GM18870 (cell line): ENCODE results near the gene ST6GALNAC5.

Experiments
- ATAC-seq: cut with Tn5 transposase; IDR thresholded peaks from one replicate; pipeline ENCODE4 v1.9.1; 2021; ENCODE audit warnings: moderate library complexity; ENCODE audit not compliant: unreplicated experiment

Gene ST6GALNAC5

GRCh38 chr1:76998582-76999223 is 131.4 kb downstream of the ST6GALNAC5 start:
- no peak for ATAC-seq

- no peak for ATAC-seq
Measured at GRCh38 chr1:77007675-77008074, 140.4 kb downstream of the ST6GALNAC5 start.

DNA sequence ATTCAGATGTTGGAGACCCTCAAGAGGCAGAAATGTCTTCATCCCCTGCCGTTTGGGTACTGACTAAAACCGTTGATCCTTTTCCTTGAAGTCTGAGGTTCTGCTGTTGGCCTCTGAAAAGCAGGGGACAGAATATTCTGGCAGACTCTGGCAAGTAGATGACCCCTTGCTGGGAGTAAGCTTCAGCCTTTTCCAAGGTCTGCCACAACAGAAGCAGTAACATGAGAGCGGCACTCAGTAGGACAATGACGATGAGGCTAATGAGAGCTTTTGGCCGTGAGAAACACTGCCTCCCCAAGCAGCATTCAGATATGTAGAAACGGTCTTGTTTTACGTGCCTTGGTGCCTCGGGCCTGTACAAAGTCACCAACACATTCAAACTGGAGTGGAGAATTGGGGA is 143.7 kb downstream of the ST6GALNAC5 start:
- no peak for ATAC-seq

GRCh38 chr1:77012066-77012465 is 144.8 kb downstream of the ST6GALNAC5 start:
- ATAC-seq, result no peak

DNA sequence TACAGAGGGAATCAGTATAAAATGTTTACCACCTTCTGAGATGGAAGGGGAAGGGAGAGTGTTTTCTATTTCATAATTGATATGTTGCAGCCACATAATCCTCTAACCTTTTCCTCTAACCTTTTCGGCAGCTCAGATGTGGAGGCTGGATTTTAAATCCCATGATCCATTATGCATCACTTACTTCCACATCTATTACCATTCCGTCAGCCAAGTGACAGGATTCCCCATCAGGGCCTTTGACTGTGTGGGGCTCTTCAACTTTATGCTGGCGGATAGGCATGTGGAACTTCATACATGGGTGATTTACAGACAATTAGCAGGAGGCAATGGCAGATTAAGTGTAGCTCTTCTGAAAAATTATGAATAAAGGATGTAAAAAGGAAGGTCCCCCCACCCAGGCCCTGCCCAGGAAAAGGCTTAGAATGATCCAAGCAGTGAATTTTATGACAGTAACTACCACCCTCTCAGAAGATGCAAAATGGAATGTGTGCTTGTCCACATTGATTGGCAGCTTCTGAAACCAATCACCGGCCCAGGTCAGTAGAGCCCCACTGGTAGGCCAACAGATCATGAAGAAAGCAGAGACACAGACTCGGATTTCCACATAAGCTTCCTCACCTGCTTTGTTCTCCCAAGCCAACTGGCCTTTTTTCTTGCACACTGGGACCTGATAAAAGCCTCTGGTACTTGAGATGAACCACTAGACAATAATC is 147.0 kb downstream of the ST6GALNAC5 start:
- no peak for ATAC-seq

GRCh38 chr1:77015748-77016341 is 148.6 kb downstream of the ST6GALNAC5 start:
- no peak for ATAC-seq

GRCh38 chr1:77016386-77016985 is 149.2 kb downstream of the ST6GALNAC5 start:
- no peak for ATAC-seq

GRCh38 chr1:77018311-77018710 is 151.0 kb downstream of the ST6GALNAC5 start:
- ATAC-seq, result no peak

- ATAC-seq, result no peak
Measured at GRCh38 chr1:77018761-77019160, 151.5 kb downstream of the ST6GALNAC5 start.

DNA sequence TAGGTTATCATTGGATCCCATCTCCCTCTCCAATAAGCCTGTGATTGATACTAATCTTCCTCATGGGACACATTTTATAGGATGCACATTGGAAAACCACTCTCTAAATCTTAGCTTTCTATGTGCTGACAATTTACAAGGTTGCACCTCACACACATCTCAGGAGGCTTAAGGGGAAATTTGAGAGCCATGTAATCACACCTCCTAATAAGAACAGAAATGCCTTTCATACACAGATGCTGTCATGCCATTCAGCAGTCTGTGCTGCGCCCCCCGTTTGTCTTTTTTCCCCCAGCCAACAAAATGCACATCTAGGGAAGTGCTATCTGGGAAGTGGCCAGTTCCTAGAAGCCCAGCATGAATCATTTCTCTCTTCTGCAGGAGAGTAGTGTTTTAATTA is 154.5 kb downstream of the ST6GALNAC5 start:
- ATAC-seq, result no peak

DNA sequence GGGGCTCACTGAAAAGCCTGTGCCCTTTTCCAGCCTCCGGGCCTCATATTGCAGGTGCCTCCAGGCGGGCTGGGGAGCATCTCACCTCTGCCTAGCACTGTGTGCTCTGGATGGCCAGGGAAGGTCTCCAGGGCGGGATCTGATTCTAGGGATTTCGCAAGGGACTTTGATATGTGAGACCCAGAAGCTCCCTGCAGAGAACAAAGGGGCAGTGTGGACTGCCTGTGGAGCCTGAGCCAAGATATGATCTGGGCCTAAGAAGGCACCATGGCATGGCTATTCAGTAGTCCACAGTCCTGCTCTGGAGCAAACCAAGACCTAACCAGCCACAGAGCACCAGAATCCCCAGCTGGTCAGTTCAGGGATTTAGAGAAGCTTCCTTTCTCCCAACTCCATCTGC is 157.2 kb downstream of the ST6GALNAC5 start:
- no peak for ATAC-seq

- ATAC-seq, result no peak
Measured at GRCh38 chr1:77025599-77025998, 158.3 kb downstream of the ST6GALNAC5 start.

DNA sequence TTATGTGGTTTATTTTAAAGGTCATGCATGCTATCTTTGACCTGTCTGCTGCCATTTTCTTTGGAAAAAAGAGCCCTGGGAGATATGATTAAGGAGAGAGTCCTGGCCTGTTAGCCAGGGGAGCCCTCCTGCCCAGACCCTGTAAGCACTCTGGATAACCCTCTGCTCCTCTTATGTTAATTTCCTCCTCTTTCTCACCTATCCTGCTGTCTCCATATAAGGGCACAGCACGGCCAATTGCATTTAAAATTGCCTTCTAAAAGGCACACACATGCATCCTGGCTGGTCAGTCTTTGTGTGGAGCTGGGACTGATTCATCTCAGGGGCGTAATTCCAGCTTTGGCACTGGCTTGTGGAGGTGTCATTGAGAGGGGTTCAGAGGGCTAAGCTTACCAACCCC is 158.9 kb downstream of the ST6GALNAC5 start:
- no peak for ATAC-seq

- no peak for ATAC-seq
Measured at GRCh38 chr1:77026640-77027039, 159.4 kb downstream of the ST6GALNAC5 start.

DNA sequence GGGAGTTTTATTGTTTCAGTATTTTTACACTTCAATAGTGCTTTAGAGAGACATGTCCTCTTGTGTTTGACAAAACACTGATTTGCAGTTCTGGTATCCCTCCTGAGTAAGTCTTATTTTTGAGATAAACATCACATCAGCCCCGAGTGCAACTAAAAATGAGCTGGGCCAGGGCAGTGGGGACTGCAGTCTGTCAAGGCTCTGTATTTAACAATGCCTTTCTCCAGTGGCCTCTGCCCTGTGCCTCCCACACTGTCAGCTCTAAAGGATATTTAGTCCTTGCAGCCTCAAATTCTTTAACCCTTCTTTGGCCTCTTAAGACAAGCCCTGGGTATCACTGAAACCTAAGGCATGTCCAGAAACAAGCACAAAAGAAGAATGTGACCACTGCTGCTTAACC is 160.6 kb downstream of the ST6GALNAC5 start:
- ATAC-seq, result no peak

- ATAC-seq, result no peak
Measured at GRCh38 chr1:77030401-77031105, 163.3 kb downstream of the ST6GALNAC5 start.

DNA sequence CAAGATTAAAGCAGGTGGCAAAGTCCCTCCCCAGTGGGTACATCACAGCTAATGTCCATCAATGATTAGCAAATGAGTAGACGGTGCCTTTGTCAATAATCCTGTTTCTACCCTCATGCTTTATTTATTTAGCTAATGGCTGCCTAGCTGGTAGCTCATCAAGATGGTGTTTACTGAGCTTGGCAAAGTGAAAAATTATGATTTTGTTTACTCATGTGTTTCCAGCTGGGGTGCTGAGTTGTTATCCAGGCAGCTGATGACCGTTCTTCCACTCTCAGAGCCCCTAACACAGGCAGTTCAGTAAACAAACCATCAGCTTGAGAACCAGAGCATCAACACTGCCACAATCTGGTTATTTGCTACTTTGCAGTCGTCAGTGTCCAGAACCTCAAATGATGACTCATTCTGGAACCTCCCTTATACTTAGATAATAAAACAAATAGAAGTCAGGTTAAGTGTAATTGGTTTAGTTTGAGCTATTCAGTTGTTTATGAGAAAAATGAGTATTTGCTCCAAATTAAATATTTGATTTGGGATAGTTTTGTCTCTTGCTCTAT is 163.9 kb downstream of the ST6GALNAC5 start:
- peak; percentile 59 for ATAC-seq

DNA sequence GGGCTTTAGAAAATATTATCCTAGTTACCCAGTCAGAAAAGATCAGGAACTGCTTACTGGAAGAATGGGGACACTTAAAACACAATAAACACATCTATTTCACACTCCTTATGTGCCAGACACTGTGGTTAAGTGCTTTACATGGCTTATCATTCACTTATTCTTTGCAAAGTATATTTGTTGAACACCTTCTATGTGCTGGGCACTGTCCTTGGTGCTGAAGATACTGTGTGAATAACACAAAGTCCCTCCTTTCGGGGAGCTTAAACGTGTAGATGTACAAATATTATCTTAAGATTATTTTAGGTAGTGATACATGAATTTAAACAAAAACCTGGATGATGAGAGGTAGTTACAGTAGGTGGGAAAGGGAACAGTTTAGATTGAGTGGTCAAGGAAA is 169.3 kb downstream of the ST6GALNAC5 start:
- ATAC-seq, result no peak

GRCh38 chr1:77037038-77037437 is 169.8 kb downstream of the ST6GALNAC5 start:
- ATAC-seq, result no peak

DNA sequence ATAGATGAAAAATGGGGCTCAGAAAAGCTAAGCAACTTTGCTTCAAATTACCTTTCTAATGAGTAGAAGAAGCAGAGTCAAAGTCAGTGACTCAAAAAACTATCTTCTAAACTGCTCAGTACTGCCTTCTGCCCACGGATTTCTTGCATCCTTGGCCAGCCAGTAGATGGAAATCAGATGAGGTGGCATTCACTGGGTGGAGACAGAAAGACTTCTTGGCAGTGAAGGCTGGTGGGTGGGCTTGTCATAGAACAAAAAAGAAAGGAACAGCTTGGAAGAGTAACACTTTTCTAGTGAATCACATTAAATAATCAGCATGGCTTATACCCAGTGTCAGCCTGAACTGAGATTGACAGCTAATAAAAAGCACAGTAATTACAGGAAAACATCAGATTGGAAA is 170.7 kb downstream of the ST6GALNAC5 start:
- ATAC-seq, result no peak

GRCh38 chr1:77039111-77039510 is 171.8 kb downstream of the ST6GALNAC5 start:
- ATAC-seq, result no peak
